ENCODE measurements around the gene PTK6.

Gene PTK6

DNA sequence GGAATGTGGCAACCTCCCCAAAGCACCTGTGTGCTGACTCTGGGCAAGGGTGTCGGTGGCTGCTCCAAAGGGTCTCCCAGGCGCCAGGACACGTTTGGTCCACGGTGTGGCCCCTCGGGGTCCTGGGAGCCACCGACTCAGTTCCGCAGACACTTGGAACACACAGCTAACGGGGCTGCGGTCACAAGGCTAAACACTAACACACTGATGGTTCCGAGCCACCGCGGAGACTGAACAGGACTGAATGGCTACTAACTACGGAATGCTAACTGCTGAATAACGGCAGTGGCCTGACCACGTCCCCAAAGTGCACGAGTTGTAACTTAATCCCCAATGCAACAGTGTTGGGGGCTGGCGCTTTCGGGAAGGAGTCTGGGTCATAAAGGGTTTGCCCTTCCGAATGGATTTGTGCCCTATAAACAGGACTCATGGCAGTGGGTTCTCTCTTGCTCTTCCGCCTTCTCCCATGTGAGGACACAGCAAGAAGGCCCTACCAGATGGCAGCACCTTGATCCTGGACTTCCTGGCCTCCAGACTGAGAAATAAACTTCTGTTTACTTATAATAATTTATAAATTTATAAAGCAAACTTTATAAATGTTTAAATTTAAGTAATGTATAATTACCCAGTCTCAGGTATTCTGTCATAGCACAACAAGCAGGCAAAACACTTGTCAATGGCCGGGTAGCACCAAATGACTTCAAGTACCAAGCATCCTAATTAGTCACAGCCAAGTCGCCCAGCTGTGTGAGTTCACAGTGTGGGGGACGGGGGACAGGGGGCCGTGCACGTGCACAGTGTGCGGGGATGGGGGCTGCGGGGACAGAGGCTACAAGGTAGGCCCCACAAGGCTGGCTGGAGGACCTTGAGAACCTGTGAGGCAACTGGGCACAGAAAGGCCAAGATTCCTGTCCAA lies 36.0 kb downstream of the PTK6 start:
- Histone ChIP-seq H3K4me1 (ENCODE audit: control insufficient read depth, insufficient read depth, low read length, poor library complexity, severe bottlenecking) (peaks cover 3% of the 10 kb centered on the region), H3K36me3 (ENCODE audit: control insufficient read depth, insufficient read depth, low read length) (no peaks in the 10 kb centered on the region), H3K4me3 (ENCODE audit: extremely low read depth, insufficient read depth, low read length, poor library complexity, severe bottlenecking) (no peak overlapping the region), H3K27ac (ENCODE audit: low read depth, low read length, severe bottlenecking) (no peak overlapping the region), H3K9me3 (ENCODE audit: control insufficient read depth, low read length) (peaks cover 8% of the 10 kb centered on the region)
- 86 to 87% methylated on average over 22 to 25 of the region's 27 CpGs for WGBS, 2 experiments (ENCODE audit: insufficient coverage in 2 of 2)

DNA sequence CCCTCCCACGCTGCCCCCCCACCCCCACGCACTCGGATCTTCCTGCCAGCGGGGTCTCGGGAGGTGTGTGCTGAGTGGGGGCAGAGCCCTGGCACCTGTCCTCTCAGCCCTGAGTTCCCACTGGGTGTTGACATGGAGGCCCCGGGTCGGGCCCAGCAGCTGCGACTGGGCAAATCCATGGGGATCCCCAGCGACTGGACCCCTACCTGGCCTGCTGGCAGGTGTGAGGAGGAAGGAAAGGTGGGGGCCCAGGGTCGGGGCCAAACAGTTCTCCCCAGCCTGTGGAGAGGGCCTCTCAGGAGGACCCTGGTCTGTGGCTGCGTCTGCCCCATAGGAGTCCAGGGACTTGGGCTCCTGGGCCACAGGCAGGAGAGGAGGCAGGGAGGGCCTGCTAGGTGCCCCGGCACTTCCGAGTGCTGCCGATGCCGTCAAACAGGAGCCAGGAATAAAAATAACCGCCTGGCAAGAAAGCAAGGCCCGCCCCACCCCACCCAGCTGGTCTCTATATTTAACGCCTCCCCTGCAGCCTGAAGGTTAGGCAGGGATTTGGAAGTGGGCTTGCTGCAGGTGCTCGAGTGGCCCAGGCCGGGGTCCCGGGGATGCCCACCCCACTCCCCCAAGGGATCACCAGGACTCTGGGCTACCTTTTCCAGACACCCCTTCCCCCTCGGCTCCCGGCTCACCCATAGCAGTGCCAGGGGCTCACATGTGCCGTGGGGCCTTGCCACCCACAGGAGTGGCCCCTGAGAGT lies 36.9 kb downstream of the PTK6 start:
- no peak overlapping the region for H3K27ac ChIP-seq (ENCODE audit: low read depth, low read length, severe bottlenecking)
- peaks cover 7% of the 10 kb centered on the region for H3K9me3 ChIP-seq (ENCODE audit: control insufficient read depth, low read length)
- no peak overlapping the region for H3K4me3 ChIP-seq (ENCODE audit: extremely low read depth, insufficient read depth, low read length, poor library complexity, severe bottlenecking)
- H3K36me3 ChIP-seq (ENCODE audit: control insufficient read depth, insufficient read depth, low read length) = no peaks in the 10 kb centered on the region
- peaks cover 3% of the 10 kb centered on the region for H3K4me1 ChIP-seq (ENCODE audit: control insufficient read depth, insufficient read depth, low read length, poor library complexity, severe bottlenecking)
- 90 to 91% methylated on average over 14 to 19 of the region's 24 CpGs for WGBS, 2 experiments (ENCODE audit: insufficient coverage in 2 of 2)

DNA sequence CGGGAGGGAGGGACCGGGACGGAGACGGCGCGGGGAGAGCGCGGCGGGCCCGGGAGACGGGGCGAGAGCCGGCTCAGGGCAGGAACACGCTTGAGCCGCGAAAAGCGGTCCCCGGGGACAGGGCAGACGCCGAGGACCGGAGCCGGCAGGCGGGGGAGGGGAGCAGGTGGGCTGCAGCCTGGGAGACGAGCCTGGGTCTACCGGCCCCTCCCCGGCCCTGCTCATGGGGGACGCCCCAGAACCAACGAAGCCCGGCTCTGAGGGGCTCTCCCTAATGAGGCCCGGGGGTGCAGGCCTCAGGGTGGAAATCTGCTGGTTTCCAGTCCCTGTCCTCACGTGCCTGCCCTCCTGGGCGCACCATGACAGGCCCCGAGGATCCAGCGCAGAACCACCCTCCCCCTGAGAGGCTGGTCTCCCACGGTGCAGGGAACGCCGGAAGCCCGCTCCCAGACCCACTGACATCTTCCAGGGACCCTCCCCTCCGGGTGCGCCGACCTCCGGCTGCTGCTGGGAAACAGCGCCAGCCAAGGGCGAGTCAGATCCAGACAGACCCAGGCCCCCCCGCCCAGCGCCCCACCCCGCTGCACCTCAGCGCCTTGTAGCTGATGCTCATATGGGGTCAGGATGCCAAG lies 37.7 kb downstream of the PTK6 start:
- Histone ChIP-seq H3K4me1 (ENCODE audit: control insufficient read depth, insufficient read depth, low read length, poor library complexity, severe bottlenecking) (peaks cover 3% of the 10 kb centered on the region), H3K27ac (ENCODE audit: low read depth, low read length, severe bottlenecking) (no peak overlapping the region), H3K36me3 (ENCODE audit: control insufficient read depth, insufficient read depth, low read length) (no peaks in the 10 kb centered on the region), H3K9me3 (ENCODE audit: control insufficient read depth, low read length) (no peaks in the 10 kb centered on the region), H3K4me3 (ENCODE audit: extremely low read depth, insufficient read depth, low read length, poor library complexity, severe bottlenecking) (peak overlapping the region; percentile 30)
- WGBS, 2 experiments (ENCODE audit: insufficient coverage in 2 of 2) = 17 to 20% methylated on average over 41 to 43 of the region's 48 CpGs

DNA sequence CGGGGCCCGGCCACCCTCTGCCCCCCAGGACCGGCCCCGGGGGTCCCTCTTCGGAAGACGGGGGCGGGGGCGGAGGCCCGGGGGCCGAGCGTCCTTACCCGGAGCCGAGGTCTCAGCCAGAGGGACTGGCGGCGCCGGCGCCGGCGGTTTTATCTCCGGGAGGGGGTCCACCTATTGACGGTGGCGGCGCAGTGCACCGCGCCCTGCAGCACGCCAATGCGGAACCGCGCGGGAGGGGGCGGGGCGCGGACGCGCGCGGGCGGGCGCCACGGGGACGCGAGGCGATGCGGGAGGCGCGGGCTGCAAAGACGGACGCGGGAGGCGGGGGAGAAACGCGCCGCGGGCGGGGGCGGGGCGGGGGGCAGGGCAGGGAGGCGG lies 38.2 kb downstream of the PTK6 start, which contains the start of gene EEF1A2:
Gene EEF1A2, minus strand, starts transcription at position 124 of the 378 bp plus-strand sequence. CDS start 1,320 bp downstream, outside the sequence.
- no peaks in the 10 kb centered on the region for H3K9me3 ChIP-seq (ENCODE audit: control insufficient read depth, low read length)
- no peak within 1 kb of the TSS for H3K27ac ChIP-seq (ENCODE audit: low read depth, low read length, severe bottlenecking)
- H3K4me3 ChIP-seq (ENCODE audit: extremely low read depth, insufficient read depth, low read length, poor library complexity, severe bottlenecking) = peak within 1 kb of the TSS; percentile 30
- WGBS, 2 experiments (ENCODE audit: insufficient coverage in 2 of 2) = 0% methylated on average over 16 to 36 of the region's 58 CpGs
- H3K36me3 ChIP-seq (ENCODE audit: control insufficient read depth, insufficient read depth, low read length) = no peaks in the 10 kb centered on the region
- peaks cover 3% of the 10 kb centered on the region for H3K4me1 ChIP-seq (ENCODE audit: control insufficient read depth, insufficient read depth, low read length, poor library complexity, severe bottlenecking)

DNA sequence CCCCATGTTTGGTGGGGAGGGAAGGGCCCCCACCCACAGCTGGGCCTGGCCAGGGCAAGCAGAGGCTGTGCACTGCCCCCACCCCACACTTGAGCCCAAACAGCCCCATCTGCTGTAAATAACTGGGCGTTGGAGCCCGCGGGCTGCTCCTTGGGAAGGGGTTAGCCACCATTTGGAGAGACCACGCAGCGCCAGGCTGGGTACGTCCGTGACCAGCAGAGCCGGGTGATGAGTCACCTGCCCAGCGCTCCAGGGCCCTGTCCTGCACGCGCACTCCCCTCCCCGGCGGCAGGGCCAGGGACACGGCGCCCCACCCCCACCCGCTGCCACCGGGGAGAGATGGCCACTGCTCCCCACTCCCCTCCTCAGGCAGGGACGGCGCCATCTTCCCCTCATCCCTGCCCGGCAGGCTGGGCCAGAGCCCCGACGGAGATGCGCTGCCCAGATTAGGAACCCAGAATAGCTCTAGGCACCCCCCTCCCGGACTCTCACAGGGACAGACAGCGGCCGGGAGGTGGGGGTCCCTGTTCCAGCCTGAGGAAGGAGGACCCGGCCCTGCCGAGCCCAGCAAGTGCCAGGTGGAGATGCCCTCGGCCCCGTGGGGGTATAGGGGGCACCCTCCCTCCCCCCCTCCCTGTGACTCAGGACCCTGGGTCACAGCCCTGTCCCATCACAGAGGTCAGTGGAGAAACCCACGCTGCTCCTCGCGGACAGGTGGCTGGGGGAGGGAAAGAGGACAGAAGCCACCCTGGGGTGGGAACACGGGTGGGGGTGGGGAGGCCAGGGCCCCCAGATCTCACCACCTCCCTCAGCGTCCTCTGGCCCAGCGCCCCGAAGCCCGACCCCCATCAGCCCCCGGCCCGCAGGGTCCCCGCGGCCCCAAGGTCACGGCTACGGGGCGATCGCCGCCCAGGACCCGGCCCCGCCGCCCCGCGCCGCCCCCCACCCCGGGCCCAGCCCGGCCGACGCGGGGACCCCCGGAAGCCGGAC lies 38.9 kb downstream of the PTK6 start:
- Histone ChIP-seq H3K9me3 (ENCODE audit: control insufficient read depth, low read length) (no peaks in the 10 kb centered on the region), H3K36me3 (ENCODE audit: control insufficient read depth, insufficient read depth, low read length) (no peaks in the 10 kb centered on the region), H3K4me3 (ENCODE audit: extremely low read depth, insufficient read depth, low read length, poor library complexity, severe bottlenecking) (peak overlapping the region; percentile 30), H3K27ac (ENCODE audit: low read depth, low read length, severe bottlenecking) (no peak overlapping the region), H3K4me1 (ENCODE audit: control insufficient read depth, insufficient read depth, low read length, poor library complexity, severe bottlenecking) (peaks cover 3% of the 10 kb centered on the region)
- WGBS, 2 experiments (ENCODE audit: insufficient coverage in 2 of 2) = 7 to 13% methylated on average over 18 to 19 of the region's 60 CpGs

DNA sequence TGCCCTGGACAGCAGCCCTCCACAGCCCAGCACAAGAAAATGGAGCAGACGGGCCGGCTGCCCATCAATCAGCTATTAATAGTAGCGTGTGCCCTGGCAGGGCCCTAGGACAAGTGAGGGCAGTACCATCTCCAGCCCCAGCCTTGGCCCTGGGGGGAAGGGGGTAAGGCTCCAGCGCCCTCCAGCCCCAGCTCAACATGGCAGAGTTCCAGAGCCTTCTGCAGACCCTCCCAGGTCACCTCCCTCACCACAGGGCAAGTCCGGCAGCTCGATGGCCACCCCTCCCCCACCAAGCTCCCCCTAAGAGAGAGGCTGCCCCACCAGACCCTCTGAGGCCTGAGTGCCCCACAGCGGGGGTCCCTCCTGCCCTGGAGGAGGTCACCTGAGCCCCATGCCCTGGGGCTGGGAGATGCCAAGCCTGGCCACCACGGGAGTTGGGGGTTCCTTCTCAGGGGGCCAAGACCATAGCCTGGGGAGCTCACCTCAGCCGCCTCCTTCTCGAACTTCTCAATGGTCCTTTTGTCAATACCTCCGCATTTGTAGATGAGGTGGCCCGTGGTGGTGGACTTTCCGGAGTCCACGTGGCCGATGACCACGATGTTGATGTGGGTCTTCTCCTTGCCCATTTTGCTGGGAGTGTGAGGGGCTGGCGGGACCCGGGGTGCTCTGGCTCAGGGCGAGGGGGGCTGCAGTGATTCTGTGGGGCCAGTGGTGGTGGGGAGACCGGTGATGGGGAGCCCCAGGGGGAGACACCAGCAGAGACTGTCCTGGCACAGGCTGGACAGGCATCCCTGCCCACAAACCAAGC lies 39.8 kb downstream of the PTK6 start:
- Histone ChIP-seq H3K9me3 (ENCODE audit: control insufficient read depth, low read length) (no peaks in the 10 kb centered on the region), H3K36me3 (ENCODE audit: control insufficient read depth, insufficient read depth, low read length) (peaks cover 4% of the 10 kb centered on the region), H3K27ac (ENCODE audit: low read depth, low read length, severe bottlenecking) (no peak overlapping the region), H3K4me3 (ENCODE audit: extremely low read depth, insufficient read depth, low read length, poor library complexity, severe bottlenecking) (no peak overlapping the region), H3K4me1 (ENCODE audit: control insufficient read depth, insufficient read depth, low read length, poor library complexity, severe bottlenecking) (peaks cover 3% of the 10 kb centered on the region)
- 79 to 82% methylated on average over 10 to 14 of the region's 20 CpGs for WGBS, 2 experiments (ENCODE audit: insufficient coverage in 2 of 2)

DNA sequence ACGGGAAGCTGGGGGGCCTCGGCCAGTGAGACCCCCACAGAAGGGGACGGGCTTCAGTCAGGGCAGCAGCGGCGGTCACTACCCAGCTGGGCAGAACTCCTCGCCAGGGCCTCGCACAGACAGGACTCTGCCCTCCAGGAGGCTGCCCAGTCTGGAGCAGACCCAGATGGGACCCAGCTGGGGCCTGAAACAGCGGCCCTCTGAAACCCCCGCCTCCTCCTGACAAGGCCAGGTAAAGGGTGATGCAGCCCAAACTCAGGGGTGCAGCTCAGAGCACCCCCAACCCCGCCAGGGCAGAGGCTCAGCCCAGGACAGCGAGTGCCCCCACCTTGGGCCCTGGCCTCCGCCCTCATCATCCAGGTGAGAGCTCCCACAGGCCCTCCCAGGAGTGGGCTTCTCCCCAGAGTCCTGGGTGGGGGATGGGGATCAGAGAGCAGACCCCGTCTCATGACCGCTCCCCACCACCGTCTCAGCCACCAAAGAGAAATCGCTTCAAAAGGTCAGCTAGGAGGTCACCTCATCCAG lies 40.5 kb downstream of the PTK6 start:
- peaks cover 3% of the 10 kb centered on the region for H3K4me1 ChIP-seq (ENCODE audit: control insufficient read depth, insufficient read depth, low read length, poor library complexity, severe bottlenecking)
- peaks cover 7% of the 10 kb centered on the region for H3K36me3 ChIP-seq (ENCODE audit: control insufficient read depth, insufficient read depth, low read length)
- H3K9me3 ChIP-seq (ENCODE audit: control insufficient read depth, low read length) = no peaks in the 10 kb centered on the region
- no peak overlapping the region for H3K27ac ChIP-seq (ENCODE audit: low read depth, low read length, severe bottlenecking)
- WGBS, 2 experiments (ENCODE audit: insufficient coverage in 2 of 2) = 54 to 73% methylated on average over 12 to 13 of the region's 16 CpGs
- H3K4me3 ChIP-seq (ENCODE audit: extremely low read depth, insufficient read depth, low read length, poor library complexity, severe bottlenecking) = no peak overlapping the region

DNA sequence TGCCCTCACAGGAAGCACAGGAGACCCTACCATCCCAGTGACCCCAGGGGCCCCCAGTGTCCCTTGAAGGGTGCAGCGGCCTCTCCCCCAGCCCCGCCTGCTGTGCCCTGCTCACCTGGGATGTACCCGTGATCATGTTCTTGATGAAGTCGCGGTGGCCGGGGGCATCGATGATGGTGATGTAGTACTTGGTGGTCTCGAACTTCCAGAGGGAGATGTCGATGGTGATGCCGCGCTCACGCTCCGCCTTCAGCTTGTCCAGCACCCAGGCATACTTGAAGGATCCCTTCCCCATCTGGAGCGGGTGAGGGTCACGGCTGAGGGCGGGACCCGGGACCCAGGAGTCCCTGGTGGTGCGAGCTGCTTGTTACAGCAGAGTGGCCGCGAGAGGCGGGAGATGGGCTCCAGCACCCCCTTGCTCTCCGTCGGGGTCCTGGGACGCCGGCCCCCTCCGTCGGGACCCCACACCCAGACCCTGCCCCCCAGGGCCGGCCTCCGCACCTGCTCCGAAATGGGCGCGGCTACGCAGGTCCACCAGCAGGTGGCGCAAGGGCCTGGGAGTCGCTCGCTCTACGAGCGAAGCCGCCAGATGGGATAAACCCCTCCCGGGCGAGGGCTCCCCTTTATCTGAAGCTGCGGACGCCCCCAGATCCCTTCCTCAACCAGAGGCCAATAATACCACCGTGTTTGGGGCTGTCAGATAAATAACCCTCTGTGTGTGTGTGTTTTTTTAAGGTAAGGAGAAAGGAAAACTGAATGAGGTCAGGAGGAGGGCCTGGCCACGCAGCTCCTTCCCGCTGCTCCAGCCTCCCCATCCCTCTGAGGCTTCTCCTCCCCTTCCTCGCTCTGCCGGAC lies 41.2 kb downstream of the PTK6 start:
- 38 to 48% methylated on average over 27 to 34 of the region's 48 CpGs for WGBS, 2 experiments (ENCODE audit: insufficient coverage in 2 of 2)
- no peak overlapping the region for H3K27ac ChIP-seq (ENCODE audit: low read depth, low read length, severe bottlenecking)

More for the DNA sequence above, 41.2 kb downstream of the PTK6 start:
- Histone ChIP-seq H3K4me1 (ENCODE audit: control insufficient read depth, insufficient read depth, low read length, poor library complexity, severe bottlenecking) (peaks cover 3% of the 10 kb centered on the region), H3K4me3 (ENCODE audit: extremely low read depth, insufficient read depth, low read length, poor library complexity, severe bottlenecking) (no peak overlapping the region), H3K36me3 (ENCODE audit: control insufficient read depth, insufficient read depth, low read length) (peaks cover 7% of the 10 kb centered on the region), H3K9me3 (ENCODE audit: control insufficient read depth, low read length) (no peaks in the 10 kb centered on the region)
